Activated B cell treated with CpG ODN at 0.5 μM for 24 hours (primary cell): ENCODE data around the gene TKFC. TPM values are rescaled to one million over a fixed set of nuclear protein-coding genes. Genes with fewer than 3 reads are reported as not detected.

Experiments
- ATAC-seq: fragments of 200-7000 bp; cut with Tn5 transposase; one replicate; pipeline ENCODE4 v1.10.0; 2021; ENCODE audit warnings: low read depth, mild to moderate bottlenecking, moderate library complexity
- CTCF ChIA-PET: fragments of 350-600 bp; sonication (Branson Sonifier 250); formaldehyde crosslinking; loops from one replicate; lab custom pipeline; 2021; ENCODE audit warnings: antibody characterized with exemption; lab: Charles Lee
- POLR2A ChIA-PET: fragments of 350-600 bp; sonication (Branson Sonifier 250); formaldehyde crosslinking; loops from one replicate; lab custom pipeline; 2021; ENCODE audit warnings: antibody characterized with exemption; lab: Charles Lee
- DNase-seq: peaks from one replicate; pipeline ENCODE4 v3.0.0; 2022
- H3K27ac Mint-ChIP-seq: one replicate; pipeline ENCODE4 v1.8.0; 2020; ENCODE audit warnings: mixed read lengths
- H3K27me3 Mint-ChIP-seq: one replicate; pipeline ENCODE4 v1.8.0; 2021; ENCODE audit warnings: mixed read lengths
- H3K36me3 Mint-ChIP-seq: one replicate; pipeline ENCODE4 v1.8.0; 2021; ENCODE audit warnings: low read depth, mixed read lengths
- H3K4me1 Mint-ChIP-seq: one replicate; pipeline ENCODE4 v1.8.0; 2021; ENCODE audit warnings: mixed read lengths
- H3K4me3 Mint-ChIP-seq: one replicate; pipeline ENCODE4 v1.8.0; 2020; ENCODE audit warnings: mild to moderate bottlenecking, mixed read lengths
- H3K9me3 Mint-ChIP-seq: one replicate; pipeline ENCODE4 v1.8.0; 2020; ENCODE audit warnings: mixed read lengths
- intact Hi-C: fragments of 100-400 bp; cut with micrococcal nuclease; formaldehyde crosslinking; loops from one replicate; pipeline ENCODE4 v1.15.1; 2024
- total RNA-seq: library from RNA; stranded (reverse); gene quantifications from 2 replicates; pipeline ENCODE4 v1.2.3, GENCODE V29; 2022
- TF ChIP-seq, protein P1 (sequence below): fragments of 200-600 bp; IDR thresholded peaks from one replicate; pipeline ENCODE4 v1.8.0; 2022; ENCODE audit warnings: antibody characterized with exemption, mild to moderate bottlenecking

Gene TKFC
- total RNA-seq, 1 donor from 2014 or later: 63.9 TPM

DNA sequence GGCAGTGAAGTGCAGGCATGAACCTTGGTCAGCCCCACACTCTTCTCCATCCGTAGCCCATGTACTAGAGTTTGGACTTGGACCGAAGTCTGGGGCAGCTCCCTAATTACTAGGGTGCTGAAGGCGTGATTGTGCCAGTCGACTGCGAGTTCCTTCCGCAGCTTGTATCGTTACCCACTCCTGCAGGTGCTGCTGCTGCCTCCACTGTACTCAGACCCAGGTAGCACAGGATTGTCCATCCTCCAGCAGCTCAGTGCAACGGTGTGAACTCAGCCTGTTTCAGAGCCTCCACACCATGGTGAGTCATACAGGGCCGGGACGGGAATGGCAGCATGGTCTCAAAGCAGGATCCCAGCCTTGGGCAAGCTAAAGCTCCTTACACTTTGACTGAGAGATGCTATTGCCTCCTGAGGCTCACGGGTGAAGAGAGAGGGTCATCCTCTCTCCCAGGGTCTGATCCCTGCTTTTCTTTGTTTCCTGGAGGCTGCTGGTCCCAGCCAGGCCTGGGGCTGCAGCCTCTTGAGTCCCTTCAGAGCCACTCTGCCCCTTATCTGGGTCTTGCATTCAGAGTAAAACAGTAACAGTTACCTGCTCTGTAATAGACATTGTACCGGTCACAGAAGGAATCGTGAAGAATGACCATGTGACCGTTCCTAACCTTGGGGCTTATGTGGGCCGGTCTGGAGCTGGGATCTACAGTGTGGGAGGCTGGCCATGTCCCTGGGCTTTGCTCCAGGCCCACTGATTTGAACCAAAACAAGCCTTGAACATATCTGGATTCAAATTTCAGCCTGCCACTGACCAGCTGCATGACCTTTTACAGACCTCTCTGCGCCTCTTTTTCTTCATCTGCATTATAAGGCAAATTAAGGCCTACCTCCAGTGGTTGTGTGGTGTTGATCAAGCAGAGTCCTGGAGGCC, 1.7 kb downstream of the TKFC start:
- TF ChIP-seq, protein P1, sequence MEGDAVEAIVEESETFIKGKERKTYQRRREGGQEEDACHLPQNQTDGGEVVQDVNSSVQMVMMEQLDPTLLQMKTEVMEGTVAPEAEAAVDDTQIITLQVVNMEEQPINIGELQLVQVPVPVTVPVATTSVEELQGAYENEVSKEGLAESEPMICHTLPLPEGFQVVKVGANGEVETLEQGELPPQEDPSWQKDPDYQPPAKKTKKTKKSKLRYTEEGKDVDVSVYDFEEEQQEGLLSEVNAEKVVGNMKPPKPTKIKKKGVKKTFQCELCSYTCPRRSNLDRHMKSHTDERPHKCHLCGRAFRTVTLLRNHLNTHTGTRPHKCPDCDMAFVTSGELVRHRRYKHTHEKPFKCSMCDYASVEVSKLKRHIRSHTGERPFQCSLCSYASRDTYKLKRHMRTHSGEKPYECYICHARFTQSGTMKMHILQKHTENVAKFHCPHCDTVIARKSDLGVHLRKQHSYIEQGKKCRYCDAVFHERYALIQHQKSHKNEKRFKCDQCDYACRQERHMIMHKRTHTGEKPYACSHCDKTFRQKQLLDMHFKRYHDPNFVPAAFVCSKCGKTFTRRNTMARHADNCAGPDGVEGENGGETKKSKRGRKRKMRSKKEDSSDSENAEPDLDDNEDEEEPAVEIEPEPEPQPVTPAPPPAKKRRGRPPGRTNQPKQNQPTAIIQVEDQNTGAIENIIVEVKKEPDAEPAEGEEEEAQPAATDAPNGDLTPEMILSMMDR: no peak
- Mint-ChIP-seq H3K9me3 (no peaks in the 10 kb centered on the region), H3K36me3 (peaks cover 30% of the 10 kb centered on the region), H3K27me3 (no peaks in the 10 kb centered on the region), H3K27ac (peak overlapping the region; percentile 93), H3K4me1 (peaks cover 51% of the 10 kb centered on the region), H3K4me3 (peak overlapping the region; percentile 92)
- ATAC-seq: no peak
- DNase-seq: no peak
- ChIA-PET POLR2A (interaction anchor here (0.7 to 10.1 kb wide), 9 partner anchors 19 to 403 kb away, joined by 3 to 224 read pairs (median 22); partner anchors contain the start of genes CPSF7, CYB561A3, SDHAF2 and TMEM138), CTCF (interaction anchor here (0.7 to 10.1 kb wide), 6 partner anchors 15 to 504 kb away, joined by 3 to 561 read pairs (median 60); partner anchors contain the start of genes CYB561A3, TMEM138 and TMEM216)
- intact Hi-C loops: no loop called here

DNA sequence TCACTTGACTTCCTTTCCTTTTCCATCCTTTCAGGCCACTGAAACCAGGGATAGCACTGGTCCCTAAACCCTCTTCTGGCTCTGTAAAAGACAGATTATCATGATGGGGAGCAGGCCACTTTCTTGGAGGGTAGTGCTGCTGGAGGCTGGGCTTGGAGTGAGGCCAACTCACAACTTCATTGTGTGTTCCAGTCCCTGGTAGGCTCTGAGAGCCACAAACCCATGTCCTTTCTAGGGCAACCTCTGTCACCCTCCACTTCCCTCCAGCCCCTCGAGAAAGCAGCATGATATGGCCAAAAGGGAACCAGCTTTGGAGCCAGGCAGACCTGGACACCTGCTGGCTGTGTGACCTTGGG, 2.3 kb downstream of the TKFC start:
- intact Hi-C loops: no loop called here
- TF ChIP-seq, protein P1: no peak
- Mint-ChIP-seq H3K4me1 (peaks cover 48% of the 10 kb centered on the region), H3K27me3 (no peaks in the 10 kb centered on the region), H3K9me3 (no peaks in the 10 kb centered on the region), H3K27ac (peak overlapping the region; percentile 79), H3K36me3 (peaks cover 24% of the 10 kb centered on the region), H3K4me3 (no peak overlapping the region)
- ATAC-seq (no peak), DNase-seq (no peak)
- CTCF ChIA-PET: interaction anchor here (1.1 to 10.1 kb wide), 9 partner anchors 20 to 504 kb away, joined by 4 to 561 read pairs (median 9); partner anchors contain the start of genes CPSF7, CYB561A3, SDHAF2 and TMEM138
- POLR2A ChIA-PET: interaction anchor here (0.7 to 10.1 kb wide), 8 partner anchors 18 to 493 kb away, joined by 3 to 224 read pairs (median 32); partner anchors contain the start of genes CPSF7, CYB561A3, SDHAF2 and TMEM138

DNA sequence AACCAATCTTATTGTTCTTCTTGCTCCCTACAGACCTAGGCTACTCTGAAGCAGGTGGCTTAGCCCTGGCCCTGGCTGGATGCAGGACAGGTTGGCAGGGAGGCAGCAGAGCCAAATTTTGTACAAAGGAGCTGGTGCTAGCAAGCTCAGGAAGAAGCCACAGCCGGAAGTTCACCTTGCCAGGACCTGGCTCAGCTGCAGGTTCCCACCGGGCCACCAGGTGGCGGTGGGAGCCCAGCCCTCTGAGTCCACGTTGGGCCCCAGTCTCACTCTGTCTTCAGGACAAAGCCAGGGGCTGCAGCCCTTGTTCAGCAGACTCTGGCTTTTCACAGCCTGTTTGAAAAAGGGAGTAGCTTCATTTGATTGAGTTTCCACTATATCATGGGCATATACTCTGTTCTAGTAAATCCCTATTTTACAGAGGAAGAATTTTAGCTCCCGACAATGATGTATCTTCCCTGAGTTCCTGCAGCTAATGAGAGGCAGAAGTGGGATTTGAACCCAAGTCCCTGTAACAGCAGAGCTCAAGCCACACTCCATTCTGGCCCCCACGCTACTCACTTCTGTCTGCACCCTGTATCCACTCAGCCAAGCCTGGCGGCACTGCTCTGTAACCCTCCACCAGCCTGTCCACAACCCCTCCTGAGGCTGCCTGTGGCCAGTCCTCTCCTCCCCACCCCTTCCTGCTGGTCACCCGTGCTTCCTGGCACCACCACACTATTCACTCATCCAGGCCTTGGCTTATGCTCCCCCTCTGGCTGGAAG, 3.3 kb downstream of the TKFC start:
- CTCF ChIA-PET: interaction anchor here (0.6 to 10.1 kb wide), 24 partner anchors 8 to 505 kb away, joined by 3 to 561 read pairs (median 5); partner anchors contain the start of genes CPSF7, CYB561A3, SDHAF2 and TMEM138
- H3K27ac Mint-ChIP-seq: peak overlapping the region; percentile 79
- peaks cover 48% of the 10 kb centered on the region for H3K4me1 Mint-ChIP-seq
- DNase-seq (peak; percentile 83), ATAC-seq (peak; percentile 76)
- no peak overlapping the region for H3K4me3 Mint-ChIP-seq
- H3K9me3 Mint-ChIP-seq: no peaks in the 10 kb centered on the region
- no peaks in the 10 kb centered on the region for H3K27me3 Mint-ChIP-seq
- TF ChIP-seq, protein P1: peak; percentile 30
- peaks cover 23% of the 10 kb centered on the region for H3K36me3 Mint-ChIP-seq
- intact Hi-C loops: loop anchor here (1.0 to 2.0 kb wide), 5 partner anchors 21 to 99 kb away; partner anchors contain the start of genes TMEM138 and TMEM216
- POLR2A ChIA-PET: interaction anchor here (0.6 to 10.1 kb wide), 12 partner anchors 8 to 615 kb away, joined by 3 to 224 read pairs (median 4); partner anchors contain the start of genes CYB561A3, TMEM138 and TMEM216

DNA sequence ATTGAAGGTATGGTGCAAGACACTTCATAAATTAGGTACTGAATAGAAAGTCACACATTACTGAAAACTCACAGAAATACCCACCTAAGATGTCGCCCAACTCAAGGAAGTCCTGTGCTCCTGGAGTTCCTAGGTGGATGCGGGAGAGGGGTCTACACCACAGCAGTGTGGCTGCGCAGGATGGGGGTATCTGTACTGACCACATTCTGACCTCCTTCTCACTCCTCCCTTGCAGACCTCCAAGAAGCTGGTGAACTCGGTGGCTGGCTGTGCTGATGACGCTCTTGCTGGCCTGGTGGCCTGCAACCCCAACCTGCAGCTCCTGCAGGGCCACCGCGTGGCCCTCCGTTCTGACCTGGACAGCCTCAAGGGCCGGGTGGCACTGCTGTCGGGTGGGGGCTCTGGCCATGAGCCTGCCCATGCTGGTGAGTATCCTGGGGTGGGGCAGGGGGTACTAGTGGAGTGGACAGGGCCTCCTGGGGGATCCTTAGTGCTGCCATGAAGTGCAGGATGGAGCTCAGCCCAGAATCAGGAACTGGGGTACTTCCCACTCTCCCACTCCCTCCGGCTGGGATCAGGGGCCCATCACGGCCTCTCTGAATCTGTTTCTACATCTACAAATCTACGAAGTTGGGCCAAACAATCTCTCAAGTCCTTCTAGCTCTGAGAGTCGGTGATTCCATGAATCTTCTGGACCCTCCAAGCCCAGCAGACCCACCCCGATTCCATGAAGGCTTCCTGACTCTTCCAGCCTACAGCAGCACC, 4.9 kb downstream of the TKFC start:
- TF ChIP-seq, protein P1: no peak
- DNase-seq (no peak), ATAC-seq (no peak)
- intact Hi-C loops: loop anchor here (2.0 kb wide), 1 partner anchor 55 kb away; the partner anchor contains the start of gene TMEM216
- H3K4me1 Mint-ChIP-seq: peaks cover 42% of the 10 kb centered on the region
- H3K27ac Mint-ChIP-seq: no peak overlapping the region
- no peak overlapping the region for H3K4me3 Mint-ChIP-seq
- POLR2A ChIA-PET: interaction anchor here (1.8 to 10.1 kb wide), 3 partner anchors 18 to 48 kb away, joined by 12 to 224 read pairs (median 13); partner anchors contain the start of genes CYB561A3 and TMEM138
- peaks cover 26% of the 10 kb centered on the region for H3K36me3 Mint-ChIP-seq
- H3K27me3 Mint-ChIP-seq: no peaks in the 10 kb centered on the region
- no peaks in the 10 kb centered on the region for H3K9me3 Mint-ChIP-seq
- CTCF ChIA-PET: interaction anchor here (1.1 to 10.1 kb wide), 5 partner anchors 10 to 97 kb away, joined by 3 to 561 read pairs (median 29); partner anchors contain the start of genes CYB561A3, TMEM138 and TMEM216
